Epidermal melanocyte (primary cell): ENCODE measurements around the gene APOBEC3G.

Experiments used
- DNase-seq: peaks from one replicate; pipeline ENCODE4 v3.0.0; 2011; ENCODE audit warnings: low spot score; ENCODE audit not compliant: insufficient read length

Gene APOBEC3G

DNA sequence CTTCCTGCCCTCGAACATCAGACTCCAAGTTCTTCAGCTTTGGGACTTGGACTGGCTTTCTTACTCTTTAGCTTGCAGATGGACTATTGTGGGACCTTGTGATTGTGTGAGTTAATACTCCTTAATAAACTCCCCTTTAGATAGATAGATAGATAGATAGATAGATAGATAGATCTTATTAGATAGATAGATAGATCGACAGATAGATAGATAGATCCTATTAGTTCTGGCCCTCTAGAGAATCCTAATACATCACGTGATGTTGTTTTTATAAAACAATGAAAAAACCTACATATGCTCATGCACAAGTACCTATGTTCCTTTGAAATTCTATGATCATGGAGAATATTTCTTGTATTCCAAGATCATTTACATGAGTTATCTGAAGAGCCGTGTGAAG, 43.9 kb downstream of the APOBEC3G start:
- DNase-seq: no peak

DNA sequence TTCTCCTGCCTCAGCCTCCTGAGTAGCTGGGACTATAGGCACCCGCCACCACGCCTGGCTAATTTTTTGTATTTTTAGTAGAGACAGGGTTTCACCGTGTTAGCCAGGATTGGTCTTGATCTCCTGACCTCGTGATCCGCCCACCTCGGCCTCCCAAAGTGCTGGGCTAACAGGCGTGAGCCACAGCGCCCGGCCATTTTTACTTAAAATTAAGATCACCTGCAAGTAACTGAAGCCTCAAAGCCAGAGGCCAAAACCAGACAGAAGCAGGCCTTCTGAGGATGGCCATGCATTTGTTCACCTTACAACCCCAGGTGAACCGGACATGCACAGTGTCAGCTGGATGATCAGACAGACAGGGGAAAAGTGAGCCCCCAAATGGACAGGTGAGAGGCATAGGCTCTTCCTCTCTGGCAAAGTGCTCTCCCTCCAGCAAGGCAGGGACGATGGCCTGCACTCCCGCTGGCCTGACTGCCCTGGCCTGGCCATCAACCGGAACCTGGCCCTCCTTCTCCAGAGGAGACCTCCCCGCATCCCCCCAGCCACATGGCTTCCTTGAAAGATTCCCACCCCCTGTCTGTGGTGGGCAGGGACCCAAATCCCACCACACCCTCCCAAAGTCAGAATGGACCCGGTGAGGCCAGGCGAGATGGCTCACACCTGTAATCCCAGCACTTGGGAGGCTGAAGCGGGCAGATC, 45.8 kb downstream of the APOBEC3G start:
- no peak for DNase-seq

DNA sequence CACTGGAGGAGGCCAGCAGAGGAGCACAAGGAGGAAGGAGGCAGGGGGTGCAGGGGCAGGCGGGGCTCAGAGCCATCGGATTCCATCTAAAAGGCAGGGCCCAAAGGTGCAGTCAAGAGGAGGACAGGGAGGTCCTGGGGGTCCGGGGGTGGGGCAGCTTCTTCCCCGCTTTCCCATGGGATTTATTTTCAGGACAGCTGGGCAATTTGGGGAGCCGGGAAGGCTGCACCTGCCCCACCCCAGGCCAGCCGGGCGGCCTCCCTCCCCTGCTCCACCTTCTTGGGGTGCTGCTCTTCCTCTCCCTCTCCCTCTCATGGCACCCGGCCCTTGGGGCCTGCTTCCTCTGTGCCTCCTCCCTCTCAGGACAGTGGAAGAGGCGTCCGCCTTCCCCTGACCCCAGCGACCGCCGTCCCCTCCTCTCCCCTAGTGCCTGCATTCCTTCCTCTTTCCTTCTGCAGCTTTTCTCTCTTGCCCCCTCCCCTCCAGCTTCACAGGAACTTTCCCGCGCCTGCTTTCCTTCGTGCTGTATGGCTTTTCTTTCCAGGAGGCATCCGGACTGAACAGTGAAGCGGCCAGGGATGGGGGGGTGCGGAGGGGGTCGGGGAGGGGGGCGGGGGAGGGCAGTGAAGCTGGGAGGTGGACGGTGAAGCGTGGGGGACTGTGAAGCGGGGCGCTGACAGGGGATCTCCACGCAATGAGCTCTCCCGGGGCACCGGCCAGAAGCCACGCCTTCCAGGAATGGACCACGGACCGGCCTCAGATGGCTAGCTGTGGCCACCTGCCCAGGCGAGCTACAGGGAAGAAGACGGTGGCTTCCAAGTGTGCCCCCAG, 46.9 kb downstream of the APOBEC3G start:
- no peak for DNase-seq

DNA sequence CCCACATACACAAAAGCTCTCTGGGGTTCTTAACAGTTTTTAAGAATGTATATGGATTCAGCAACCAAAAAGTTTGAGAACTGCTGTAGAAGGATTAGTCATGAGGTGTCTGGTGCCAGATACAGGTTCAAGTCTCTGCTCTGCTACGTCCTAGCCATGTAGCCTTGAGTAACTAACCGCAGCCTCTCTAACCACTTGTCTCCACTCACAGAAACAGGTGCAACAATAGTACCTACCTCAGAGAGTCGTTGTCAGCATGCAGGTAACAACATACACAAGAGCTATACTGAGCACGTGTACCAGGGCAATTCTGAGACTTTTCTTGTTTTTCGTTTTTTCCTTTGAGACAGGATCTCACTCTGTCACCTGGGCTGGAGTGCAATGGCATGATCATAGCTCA, 48.5 kb downstream of the APOBEC3G start:
- DNase-seq: no peak

DNA sequence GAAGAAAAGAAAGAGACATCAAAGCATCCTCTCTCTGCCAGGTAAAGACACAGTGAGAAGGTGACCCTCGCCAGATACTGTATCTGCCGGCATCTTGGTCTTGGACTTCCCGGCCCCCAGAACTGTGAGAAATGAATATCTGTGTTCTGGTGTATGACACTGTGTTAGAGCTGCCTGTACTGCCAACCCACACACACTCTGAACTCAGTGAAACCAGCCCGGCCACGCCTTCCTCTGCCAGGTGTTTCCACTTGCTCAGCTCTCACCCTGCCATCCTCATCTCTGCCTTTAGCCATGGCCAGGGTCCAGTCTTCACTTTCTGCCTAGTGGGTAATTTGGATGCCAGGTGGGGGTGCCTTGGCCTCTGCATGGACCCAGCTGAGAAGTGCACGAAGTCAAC, 51.4 kb downstream of the APOBEC3G start:
- DNase-seq: no peak

DNA sequence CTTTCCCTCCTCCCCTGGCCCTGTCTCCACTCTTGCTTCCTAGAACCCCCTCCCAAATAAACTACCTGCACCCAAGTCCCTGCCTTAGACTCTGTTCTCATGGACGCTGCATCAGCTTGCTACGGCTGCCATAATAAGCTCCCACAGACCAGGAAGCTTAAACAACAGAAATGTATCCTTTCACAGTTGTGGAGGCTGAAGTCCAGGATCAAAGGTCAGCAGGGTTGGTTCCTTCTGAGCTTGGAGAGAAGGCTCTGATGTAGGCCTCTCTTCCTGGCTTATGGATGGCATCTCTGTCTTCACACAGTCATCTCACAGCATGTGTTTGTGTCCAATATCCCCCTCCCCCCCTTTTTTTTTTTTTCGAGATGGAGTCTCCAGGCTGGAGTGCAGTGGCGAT, 52.0 kb downstream of the APOBEC3G start:
- no peak for DNase-seq

DNA sequence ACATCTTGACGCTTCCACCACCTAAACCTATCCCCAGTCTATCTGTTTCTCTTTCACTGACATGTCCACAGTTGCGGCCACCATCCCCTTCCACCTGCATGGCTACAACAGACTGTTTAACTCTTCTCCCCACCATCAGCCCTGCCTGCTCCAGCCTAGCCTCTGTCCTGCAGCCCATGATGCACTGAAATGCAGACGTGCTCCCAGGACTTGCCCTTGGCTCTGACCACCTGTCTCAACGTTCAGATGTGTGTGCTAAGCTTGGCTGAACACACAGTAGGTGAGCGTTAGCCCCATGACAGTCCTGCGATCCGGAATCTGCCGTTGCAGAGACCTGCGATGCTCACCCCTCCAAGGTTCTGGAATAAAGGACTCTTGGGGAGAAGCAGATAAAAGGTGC, 52.7 kb downstream of the APOBEC3G start:
- no peak for DNase-seq

DNA sequence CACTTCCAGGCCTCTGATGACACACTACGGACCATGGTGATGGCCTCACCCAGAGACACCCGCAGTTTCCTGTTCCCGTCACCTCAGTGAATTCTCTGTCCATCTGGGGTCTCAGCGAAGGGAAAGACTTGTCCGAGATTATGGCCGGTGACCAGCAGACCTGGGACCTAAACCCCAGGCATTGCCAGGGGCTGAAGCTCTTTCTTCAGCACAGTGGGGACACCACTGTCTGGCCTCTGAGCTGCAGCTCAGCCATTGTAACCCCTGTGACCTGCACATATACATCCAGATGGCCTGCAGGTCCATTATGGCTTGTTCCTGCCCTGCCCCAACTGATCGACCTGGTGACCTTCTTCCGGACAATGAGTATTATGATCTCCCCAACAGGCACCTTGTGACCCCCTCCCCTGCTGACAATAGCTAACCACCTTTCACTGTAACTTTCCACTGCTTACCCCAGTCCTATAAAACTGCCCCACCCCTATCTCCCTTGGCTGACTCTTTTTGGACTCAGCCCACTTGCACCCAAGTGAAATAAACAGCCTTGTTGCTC, 53.2 kb downstream of the APOBEC3G start:
- DNase-seq: no peak

DNA sequence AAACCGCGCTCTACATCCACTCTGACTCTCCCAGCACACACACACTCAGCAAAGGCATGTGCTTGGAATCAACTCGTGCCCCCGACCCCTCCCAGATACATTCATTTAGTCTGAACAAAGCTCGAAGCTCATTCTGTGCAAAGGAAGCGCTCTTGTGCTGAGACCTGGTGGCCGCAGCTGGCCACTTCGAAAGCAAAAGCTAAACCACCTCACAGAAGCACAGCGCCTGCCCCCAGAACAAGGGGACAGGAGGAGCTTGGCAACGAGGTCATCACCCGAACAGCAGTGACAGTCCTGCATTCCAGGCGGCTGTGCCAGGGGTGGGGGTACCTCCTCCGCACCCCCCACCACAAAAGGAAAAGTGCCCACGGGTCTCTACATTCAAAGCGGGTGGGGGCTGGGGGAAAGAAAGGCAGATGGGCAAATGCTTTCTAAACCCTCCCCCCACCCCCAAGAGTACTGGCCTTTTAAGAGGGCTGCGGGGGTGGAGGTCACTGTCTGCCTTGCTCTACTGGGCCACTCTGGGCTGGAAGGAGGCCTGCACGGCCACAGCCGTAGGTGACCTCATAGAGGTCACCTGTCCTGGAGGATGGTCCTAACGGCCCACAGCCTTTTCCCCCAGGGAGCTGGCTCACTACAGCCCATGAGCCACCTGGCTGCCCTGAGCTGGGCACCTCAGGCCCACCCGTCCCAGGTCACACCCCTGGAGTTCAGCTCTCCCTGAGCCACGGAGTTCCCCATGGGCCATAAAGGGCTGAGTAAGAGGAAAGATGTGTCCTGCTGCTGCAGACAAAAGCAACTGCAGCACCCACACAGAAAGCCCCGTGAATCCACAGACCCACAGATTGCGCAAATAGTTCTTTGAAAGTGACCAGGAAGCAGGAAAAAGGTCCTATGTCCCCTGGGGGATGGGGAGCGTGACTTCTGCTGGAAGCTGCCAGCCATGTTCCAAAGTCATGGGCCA, 54.1 kb downstream of the APOBEC3G start:
- DNase-seq: no peak

DNA sequence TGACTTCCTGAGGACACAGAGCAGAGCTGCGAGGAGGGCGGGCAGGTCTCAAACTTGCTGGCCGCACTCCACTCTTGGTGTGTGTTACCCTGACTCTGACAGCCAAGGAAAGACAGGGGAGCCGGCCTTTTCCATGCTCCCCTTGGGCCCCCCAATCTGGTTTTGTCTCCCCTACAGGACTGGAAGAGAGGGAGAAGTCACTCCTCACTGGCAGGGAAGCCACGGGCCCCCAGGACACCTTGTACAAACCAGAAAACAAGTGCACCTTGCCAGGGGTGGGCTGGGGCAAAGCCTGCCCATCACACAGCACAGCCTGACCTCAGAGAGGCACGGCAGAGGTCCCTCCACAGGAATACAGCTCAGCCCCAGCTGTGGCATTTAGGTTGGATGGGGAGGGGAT, 55.2 kb downstream of the APOBEC3G start:
- no peak for DNase-seq

DNA sequence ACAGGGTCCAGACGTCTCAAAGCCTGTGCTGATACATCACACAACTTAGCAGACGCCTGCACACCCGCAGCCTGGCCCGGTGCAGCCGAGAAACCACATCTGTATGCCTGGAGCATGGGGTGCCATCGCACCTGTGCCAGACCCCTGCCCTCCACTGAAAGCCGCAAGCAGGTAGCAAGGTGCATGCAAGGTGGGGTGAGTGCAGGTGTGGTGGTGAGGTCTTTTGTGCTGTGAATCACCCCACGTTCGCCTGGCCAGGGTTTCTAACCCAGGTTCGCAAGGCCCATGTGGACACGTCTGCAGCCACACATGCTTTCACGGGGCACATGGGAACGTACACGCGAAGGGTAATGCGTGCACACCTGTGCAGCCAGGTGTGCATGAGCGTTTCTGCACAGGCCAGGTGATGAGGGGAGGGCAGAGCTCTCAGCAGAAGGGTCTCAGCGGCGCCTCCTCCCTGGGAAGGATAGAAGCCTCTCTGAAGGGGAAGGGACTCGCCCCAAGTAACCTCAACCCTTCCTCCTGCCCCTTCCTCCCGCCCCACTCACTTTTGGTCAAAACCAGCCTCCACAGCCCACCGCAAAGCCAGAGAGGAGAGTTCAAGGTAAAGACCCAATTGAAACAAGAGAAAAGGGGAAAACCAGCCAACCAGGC, 55.9 kb downstream of the APOBEC3G start:
- DNase-seq: no peak

DNA sequence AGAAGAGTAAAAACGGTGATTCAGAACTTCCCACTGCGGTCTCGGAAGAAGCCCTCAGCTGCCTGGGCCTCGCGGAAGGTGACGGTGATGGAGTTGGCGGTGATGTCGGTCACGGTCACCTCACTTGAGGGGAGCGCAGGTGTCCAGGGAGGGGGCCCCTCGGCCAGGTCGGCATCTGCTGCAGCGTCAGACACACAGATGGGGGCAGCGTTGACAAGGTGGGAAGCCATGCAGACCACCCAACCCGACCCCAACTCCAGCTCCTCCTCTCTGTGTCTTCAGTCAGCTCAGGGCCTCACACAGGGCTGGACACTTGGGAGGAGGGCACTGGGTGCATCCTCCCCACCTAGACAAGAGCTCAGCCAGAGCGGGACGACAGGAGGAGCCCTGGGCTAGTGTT, 56.8 kb downstream of the APOBEC3G start:
- no peak for DNase-seq

DNA sequence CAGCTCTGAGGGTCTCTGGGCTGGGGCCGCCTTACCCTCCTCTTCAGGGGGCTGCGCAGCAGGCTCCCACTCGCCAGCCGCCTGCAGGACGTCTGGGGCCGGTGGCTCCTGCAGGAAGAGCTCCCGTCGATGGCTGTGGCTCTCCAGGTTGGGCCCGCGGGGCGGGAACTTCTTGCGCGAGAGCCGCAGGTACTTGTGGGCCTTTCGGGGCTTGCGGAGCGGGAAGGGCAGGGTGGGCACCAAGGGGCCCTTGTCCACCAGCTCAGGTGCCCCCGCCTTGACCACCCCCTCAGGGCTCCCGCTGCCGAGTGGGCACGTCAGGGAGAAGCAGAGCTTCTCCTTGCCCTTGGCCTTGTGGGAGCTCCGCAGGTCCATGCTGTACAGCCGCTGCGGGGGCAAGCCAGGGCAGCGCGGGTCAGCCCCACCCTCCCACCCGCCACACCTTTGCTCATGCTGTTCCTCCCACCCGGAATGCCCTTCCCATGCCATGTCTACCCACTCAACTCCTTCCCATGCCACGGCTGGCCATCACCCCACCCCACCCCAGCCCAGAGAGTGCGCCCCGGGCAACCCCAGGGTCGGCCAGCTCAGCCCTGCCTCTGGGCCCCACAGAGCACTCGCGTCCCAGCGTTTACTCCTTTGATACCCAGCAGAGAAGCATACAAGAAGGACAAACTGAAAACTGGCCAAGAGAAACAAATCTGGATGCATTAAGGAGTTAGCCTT, 57.5 kb downstream of the APOBEC3G start:
- no peak for DNase-seq

DNA sequence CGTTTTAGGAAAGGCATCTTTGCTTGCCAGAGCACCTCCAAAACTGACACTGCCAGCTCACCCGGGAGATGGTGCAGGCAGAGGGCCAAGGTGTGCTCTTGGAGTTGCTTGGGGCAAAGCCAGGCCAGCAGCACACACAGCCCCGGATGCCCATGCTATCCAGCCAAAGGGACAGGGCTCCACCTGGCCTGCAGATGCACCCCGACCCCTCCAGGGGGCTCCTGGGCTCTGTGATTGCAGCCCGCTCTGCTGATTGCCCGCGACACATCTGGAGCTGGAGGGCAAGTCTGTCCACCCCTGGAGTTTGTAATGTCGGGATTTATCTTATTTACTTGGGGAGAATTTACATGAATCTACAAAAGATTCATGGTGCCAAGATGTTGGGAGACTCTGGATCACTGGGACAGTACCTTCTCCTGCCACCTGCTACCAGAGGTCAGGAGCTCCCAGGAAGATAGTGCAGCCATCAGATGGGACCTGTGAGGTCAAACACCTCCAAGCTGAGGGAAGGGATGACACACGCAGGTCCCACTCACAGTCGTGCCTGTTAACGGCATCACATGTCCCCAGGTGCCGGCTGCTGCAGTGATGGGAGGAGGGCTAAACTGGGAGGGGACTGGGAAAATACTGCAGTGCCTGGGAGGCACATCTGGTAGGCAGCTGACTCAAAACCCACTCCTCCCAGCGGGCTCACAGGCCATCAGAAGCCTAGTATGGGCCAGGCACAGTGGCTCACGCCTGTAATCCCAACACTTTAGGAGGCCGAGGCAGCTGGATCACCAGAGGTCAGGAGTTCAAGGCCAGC, 58.2 kb downstream of the APOBEC3G start:
- no peak for DNase-seq

DNA sequence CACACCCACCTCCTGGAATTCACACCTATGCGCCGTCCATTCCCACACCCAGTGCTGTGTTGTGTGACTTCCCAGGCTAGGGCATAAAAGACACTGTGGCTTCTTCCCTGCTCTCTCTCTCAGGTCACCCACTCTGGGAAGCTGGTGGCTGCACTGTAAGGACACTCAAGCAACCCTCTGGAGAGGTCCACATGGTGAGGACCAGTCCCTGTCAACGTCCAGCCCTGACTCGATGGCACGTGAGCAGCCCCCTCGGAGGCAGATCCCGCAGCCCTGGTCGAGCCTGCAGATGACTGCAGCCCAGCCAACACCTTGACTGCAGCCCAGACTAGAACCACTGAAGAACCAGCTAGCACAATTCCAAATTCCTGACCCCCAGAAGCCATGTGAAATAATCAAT, 59.2 kb downstream of the APOBEC3G start:
- DNase-seq: no peak
